Naive thymus-derived CD4-positive, alpha-beta T cell (primary cell): ENCODE measurements around the gene UBE2C. TPM values are rescaled to one million over a fixed set of nuclear protein-coding genes. Genes with fewer than 3 reads are reported as not detected.

Experiments
- ATAC-seq: fragments of 150-1000 bp; cut with Tn5 transposase; 2 replicates; pipeline ENCODE4 v1.10.0; 2021; ENCODE audit warnings: mild to moderate bottlenecking, moderate library complexity
- CTCF ChIA-PET: fragments of 350-600 bp; sonication (Branson Sonifier 250); formaldehyde crosslinking; loops from one replicate; lab custom pipeline; 2021; ENCODE audit warnings: antibody characterized with exemption; lab: Charles Lee
- POLR2A ChIA-PET: fragments of 350-600 bp; sonication (Branson Sonifier 250); formaldehyde crosslinking; loops from one replicate; lab custom pipeline; 2021; ENCODE audit warnings: antibody characterized with exemption, inconsistent platforms; lab: Charles Lee
- DNase-seq, 9 donors: peaks; one replicate each; pipeline versions ENCODE4 v3.0.0 to v3.0.0-alpha.2; 2020 to 2022; ENCODE audit warnings: mixed read lengths in 1 of 9
- H3K27ac ChIP-seq: one replicate; pipeline ENCODE4 v1.7.0; 2013; ENCODE audit warnings: mild to moderate bottlenecking, low read depth, low read length, moderate library complexity
- H3K27me3 ChIP-seq, 2 donors: one replicate each; pipeline ENCODE4 v1.7.0; 2013; ENCODE audit warnings: low read length in 2 of 2, mild to moderate bottlenecking in 2 of 2, moderate library complexity in 2 of 2; ENCODE audit not compliant: control insufficient read depth in 2 of 2, insufficient read depth in 2 of 2
- H3K36me3 ChIP-seq, 3 experiments: 1 replicate in 2 of 3; 2 replicates in 1 of 3; pipeline ENCODE4 v1.7.0; 2013; ENCODE audit warnings: low read length in 3 of 3, mild to moderate bottlenecking in 3 of 3, moderate library complexity in 1 of 3; ENCODE audit not compliant: insufficient read depth in 3 of 3, control insufficient read depth in 2 of 3
- H3K4me1 ChIP-seq, 2 donors: one replicate each; pipeline ENCODE4 v1.7.0; 2013; ENCODE audit warnings: low read length in 2 of 2, mild to moderate bottlenecking in 2 of 2, moderate library complexity in 1 of 2; ENCODE audit not compliant: control insufficient read depth in 2 of 2, insufficient read depth in 2 of 2
- H3K4me3 ChIP-seq: 2 replicates; pipeline ENCODE4 v1.7.0; 2013; ENCODE audit warnings: mild to moderate bottlenecking, low read length
- H3K9me3 ChIP-seq, 3 experiments: 1 replicate in 2 of 3; 2 replicates in 1 of 3; pipeline ENCODE4 v1.7.0; 2013; ENCODE audit warnings: low read length in 3 of 3; ENCODE audit not compliant: control insufficient read depth in 2 of 3
- H3K27ac Mint-ChIP-seq, 9 donors: one replicate each; pipeline ENCODE4 v1.8.0; 2020 to 2022; ENCODE audit warnings: mixed read lengths in 9 of 9, mild to moderate bottlenecking in 8 of 9, moderate library complexity in 5 of 9, inconsistent platforms in 2 of 9
- H3K27me3 Mint-ChIP-seq, 5 donors: one replicate each; pipeline ENCODE4 v1.8.0; 2021 to 2022; ENCODE audit warnings: mixed read lengths in 5 of 5, mild to moderate bottlenecking in 1 of 5
- H3K36me3 Mint-ChIP-seq, 5 donors: one replicate each; pipeline ENCODE4 v1.8.0; 2020 to 2022; ENCODE audit warnings: mixed read lengths in 5 of 5, mild to moderate bottlenecking in 3 of 5, inconsistent platforms in 1 of 5
- H3K4me1 Mint-ChIP-seq, 7 donors: one replicate each; pipeline ENCODE4 v1.8.0; 2020 to 2022; ENCODE audit warnings: mixed read lengths in 7 of 7, mild to moderate bottlenecking in 3 of 7, inconsistent platforms in 1 of 7
- H3K4me3 Mint-ChIP-seq, 10 donors: one replicate each; pipeline ENCODE4 v1.8.0; 2020 to 2022; ENCODE audit warnings: mild to moderate bottlenecking in 10 of 10, mixed read lengths in 10 of 10, moderate library complexity in 6 of 10, inconsistent platforms in 2 of 10
- H3K9me3 Mint-ChIP-seq, 11 donors: one replicate each; pipeline ENCODE4 v1.8.0; 2020 to 2022; ENCODE audit warnings: mixed read lengths in 11 of 11, mild to moderate bottlenecking in 4 of 11, inconsistent platforms in 1 of 11, moderate library complexity in 1 of 11
- intact Hi-C, 2 donors: fragments of 100-400 bp; cut with micrococcal nuclease; formaldehyde crosslinking; loops; one replicate each; pipeline ENCODE4 v1.15.1; 2023
- polyA plus RNA-seq, 2 donors: library from polyadenylated mRNA; unstranded; fragments of 300-500 nt; fragmentation: Illumina TruSeq; gene quantifications; one replicate each; pipeline ENCODE4 v1.2.3, GENCODE V29; 2021
- total RNA-seq, 6 experiments: library from RNA in 5 of 6; stranded (reverse) in 5 of 6; gene quantifications; 1 replicate in 5 of 6; 2 replicates in 1 of 6; pipeline ENCODE4 v1.2.3 and lab custom pipeline; 2021 to 2026

UBE2C gene
- total and polyA plus RNA-seq, 7 experiments from 2014 or later, result 0.50 to 129 (median 0.75) TPM; not detected in 3

DNA sequence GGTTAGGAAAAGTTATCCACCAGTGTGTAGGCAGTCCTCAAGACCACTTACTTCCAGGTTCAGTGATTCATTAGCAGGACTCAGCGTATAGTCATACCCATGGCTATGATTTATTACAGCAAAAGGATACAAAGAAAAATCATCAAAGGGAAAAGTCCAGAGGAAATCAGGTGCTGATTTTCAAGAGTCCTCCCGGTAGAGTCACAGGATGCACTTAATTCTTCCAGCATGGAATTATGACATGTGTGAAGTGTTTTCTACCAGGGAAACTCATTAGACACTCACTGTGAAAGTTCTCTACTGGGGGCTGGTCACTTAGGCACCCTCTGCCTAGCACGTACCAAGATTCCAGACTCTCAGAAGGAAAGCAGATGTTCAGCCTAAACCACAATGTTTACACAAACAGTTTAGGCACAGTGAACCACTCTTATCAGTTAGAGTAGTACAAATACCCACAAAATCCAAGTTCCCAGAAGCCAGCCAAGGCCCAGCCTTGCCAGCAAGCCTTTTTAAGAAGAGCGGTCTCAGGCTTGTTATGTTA, 31.0 kb upstream of the UBE2C start:
- H3K27me3 Mint-ChIP-seq, result peaks cover 0 to 4% (median 0%) of the 10 kb centered on the region in 5 donors
- Histone ChIP-seq H3K36me3 (no peaks in the 10 kb centered on the region), H3K4me3 (no peak overlapping the region), H3K27ac (no peak overlapping the region), H3K9me3 (no peaks in the 10 kb centered on the region), H3K4me1 (no peaks in the 10 kb centered on the region), H3K27me3 (no peaks in the 10 kb centered on the region)
- ChIA-PET CTCF (no interaction called here), POLR2A (no interaction called here)
- DNase-seq, result no peak
- H3K27ac Mint-ChIP-seq, result no peak overlapping the region
- no peaks in the 10 kb centered on the region for H3K36me3 Mint-ChIP-seq
- H3K4me3 Mint-ChIP-seq, result no peak overlapping the region
- H3K4me1 Mint-ChIP-seq, result peaks cover 0 to 41% (median 0%) of the 10 kb centered on the region in 7 donors
- ATAC-seq, result no peak
- no peaks in the 10 kb centered on the region for H3K9me3 Mint-ChIP-seq
- intact Hi-C loops, result no loop called here

DNA sequence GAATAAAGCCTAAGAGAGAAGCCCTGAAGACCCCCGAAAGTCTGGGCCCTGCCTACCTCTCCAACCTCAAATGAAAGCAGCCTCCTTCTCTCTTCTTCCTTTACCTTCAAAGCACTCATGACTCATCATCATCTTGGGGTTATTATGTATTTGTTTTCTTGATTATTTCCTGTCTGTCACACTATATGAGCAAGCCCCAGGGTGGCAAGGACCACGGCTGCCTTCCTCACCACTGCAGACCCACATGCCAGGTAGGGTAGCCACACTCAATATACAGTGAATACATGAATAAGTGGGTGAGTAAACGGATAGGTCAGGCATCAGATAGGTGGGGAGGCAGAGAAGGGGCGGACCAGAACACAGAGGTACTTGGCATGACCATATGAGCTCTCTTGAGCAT, 29.6 kb upstream of the UBE2C start:
- ChIA-PET CTCF (interaction anchor here (1.3 kb wide), 1 partner anchor 16 kb away, joined by 6 read pairs; no protein-coding TSS in a partner anchor), POLR2A (interaction anchor here (1.1 kb wide), 1 partner anchor 420 kb away, joined by 3 read pairs; the partner anchor contains the start of gene SYS1)
- peaks cover 0 to 4% (median 0%) of the 10 kb centered on the region in 5 donors for H3K27me3 Mint-ChIP-seq
- H3K4me3 ChIP-seq, result no peak overlapping the region
- no peak overlapping the region for H3K27ac ChIP-seq
- H3K27ac Mint-ChIP-seq, result peak overlapping the region in 2 of 9 donors; percentile 3 to 50
- H3K36me3 ChIP-seq, result no peaks in the 10 kb centered on the region
- H3K4me1 ChIP-seq, result no peaks in the 10 kb centered on the region
- no peaks in the 10 kb centered on the region for H3K9me3 Mint-ChIP-seq
- no peaks in the 10 kb centered on the region for H3K27me3 ChIP-seq
- H3K4me1 Mint-ChIP-seq, result peaks cover 0 to 41% (median 0%) of the 10 kb centered on the region in 7 donors
- DNase-seq (no peak), ATAC-seq (no peak)
- H3K4me3 Mint-ChIP-seq, result peak overlapping the region in 1 of 10 donors; percentile 42
- intact Hi-C loops, result no loop called here
- no peaks in the 10 kb centered on the region for H3K36me3 Mint-ChIP-seq
- H3K9me3 ChIP-seq, result no peaks in the 10 kb centered on the region

DNA sequence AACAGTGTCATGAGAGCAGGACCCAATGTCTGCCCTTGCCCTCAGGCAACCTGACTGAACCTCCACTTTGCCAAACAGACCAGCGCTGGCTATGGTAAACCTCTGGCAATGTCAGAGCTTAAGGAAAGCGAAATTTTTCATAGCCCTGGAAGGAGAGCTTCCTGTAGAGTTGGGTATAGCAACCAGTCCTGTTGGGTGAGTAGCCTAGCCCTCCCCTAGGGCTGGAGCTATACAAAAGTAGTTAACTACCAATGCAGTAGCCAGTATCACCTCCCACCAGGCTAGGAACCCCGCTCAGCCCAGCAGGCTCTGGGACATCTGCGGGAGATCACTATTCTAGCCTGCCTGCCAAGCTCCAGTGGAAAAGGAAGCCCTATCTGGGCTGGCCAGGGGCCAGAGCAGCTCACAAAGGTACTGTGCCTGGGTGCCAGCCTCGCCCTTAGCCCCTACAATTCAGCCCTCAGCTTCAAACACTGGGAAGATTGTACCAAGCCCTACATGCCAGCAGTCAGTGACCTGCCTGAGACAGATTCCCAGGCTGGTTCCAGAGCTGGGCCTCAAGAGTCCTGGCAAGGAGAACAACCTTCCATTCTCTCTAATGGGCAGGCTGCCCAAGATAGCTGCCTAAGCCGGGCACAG, 28.7 kb upstream of the UBE2C start:
- CTCF ChIA-PET, result interaction anchor here (0.6 to 1.3 kb wide), 3 partner anchors 15 to 458 kb away, joined by 3 to 6 read pairs (median 4); no protein-coding TSS in a partner anchor
- no peak overlapping the region for H3K27ac Mint-ChIP-seq
- Histone ChIP-seq H3K36me3 (no peaks in the 10 kb centered on the region), H3K27ac (no peak overlapping the region), H3K9me3 (no peaks in the 10 kb centered on the region), H3K27me3 (no peaks in the 10 kb centered on the region), H3K4me1 (no peaks in the 10 kb centered on the region), H3K4me3 (no peak overlapping the region)
- POLR2A ChIA-PET, result interaction anchor here (1.1 kb wide), 1 partner anchor 421 kb away, joined by 3 read pairs; the partner anchor contains the start of gene SYS1
- peaks cover 0 to 40% (median 0%) of the 10 kb centered on the region in 7 donors for H3K4me1 Mint-ChIP-seq
- DNase-seq (no peak), ATAC-seq (no peak)
- no peak overlapping the region for H3K4me3 Mint-ChIP-seq
- no peaks in the 10 kb centered on the region for H3K9me3 Mint-ChIP-seq
- no peaks in the 10 kb centered on the region for H3K36me3 Mint-ChIP-seq
- peaks cover 0 to 4% (median 0%) of the 10 kb centered on the region in 5 donors for H3K27me3 Mint-ChIP-seq
- intact Hi-C loops, result no loop called here

DNA sequence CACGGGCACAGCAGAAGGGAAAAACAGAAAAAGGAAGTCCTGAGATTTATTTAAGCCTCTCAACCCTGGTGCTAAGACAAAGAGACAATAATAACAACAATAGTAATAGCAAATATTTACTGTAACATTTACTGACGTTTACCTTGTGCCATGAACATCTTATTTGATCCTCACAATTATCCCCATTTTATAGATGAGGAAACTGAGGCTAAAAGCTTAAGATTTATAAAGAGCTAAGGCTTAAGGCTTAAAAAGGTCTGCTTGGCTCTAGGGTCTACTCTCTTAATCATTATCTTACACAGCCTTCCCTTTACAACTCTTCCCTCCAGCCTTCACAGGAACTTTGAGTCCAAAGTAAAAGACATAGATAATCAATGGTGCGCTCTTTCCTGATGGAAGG, 24.1 kb upstream of the UBE2C start:
- DNase-seq (no peak), ATAC-seq (no peak)
- intact Hi-C loops, result no loop called here
- ChIA-PET POLR2A (no interaction called here), CTCF (interaction anchor here (0.8 kb wide), 1 partner anchor 175 kb away, joined by 3 read pairs; no protein-coding TSS in a partner anchor)
- Mint-ChIP-seq H3K36me3 (peaks cover 0 to 3% (median 0%) of the 10 kb centered on the region in 5 donors), H3K9me3 (peaks cover 0 to 1% (median 0%) of the 10 kb centered on the region in 11 donors), H3K27me3 (peaks cover 0 to 5% (median 0%) of the 10 kb centered on the region in 5 donors), H3K4me3 (no peak overlapping the region), H3K4me1 (peaks cover 11 to 25% (median 16%) of the 10 kb centered on the region in 7 donors), H3K27ac (peak overlapping the region in 1 of 9 donors; percentile 10)
- Histone ChIP-seq H3K27me3 (no peaks in the 10 kb centered on the region), H3K27ac (no peak overlapping the region), H3K36me3 (peaks cover 0 to 5% (median 0%) of the 10 kb centered on the region in 3 experiments), H3K9me3 (no peaks in the 10 kb centered on the region), H3K4me3 (no peak overlapping the region), H3K4me1 (peaks cover 5 to 10% of the 10 kb centered on the region in 2 donors)

DNA sequence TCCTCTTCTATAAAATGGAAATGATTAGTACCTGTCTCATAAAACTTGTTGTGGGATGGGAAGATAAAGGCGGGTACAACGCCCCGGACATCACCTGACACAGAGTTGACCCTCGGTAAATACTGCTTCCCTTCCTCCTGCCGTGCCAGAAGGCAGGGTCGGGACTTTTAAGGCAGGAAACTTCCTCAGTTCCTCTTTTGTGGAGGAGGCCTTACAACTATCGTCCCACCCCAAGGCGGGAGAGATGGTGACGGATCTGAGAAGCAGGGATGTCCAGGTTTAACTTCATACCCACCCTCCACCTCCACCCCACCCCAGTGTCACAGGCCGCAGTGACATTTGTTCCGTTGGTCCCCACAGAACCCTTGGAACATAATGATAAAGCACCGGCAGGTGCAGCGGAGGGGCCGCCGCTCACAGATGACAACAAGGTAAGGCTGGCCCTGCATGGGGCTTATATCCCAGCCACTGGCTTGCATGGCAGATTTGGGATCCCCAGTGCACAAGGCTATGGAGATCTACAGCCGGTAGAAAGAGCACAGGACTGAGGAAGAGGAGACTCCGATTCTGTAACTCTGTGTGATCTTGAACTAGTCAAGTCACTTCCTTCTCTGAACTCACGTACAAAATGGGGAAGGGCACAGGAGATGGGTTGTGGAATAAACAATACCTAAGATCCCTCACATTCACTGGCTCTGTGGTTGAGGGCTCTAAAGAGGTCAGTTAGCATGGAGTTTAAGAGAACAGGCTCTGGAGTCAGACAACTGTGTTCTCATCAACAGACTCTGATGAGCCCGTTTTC, 19.9 kb upstream of the UBE2C start:
- Mint-ChIP-seq H3K36me3 (peaks cover 4 to 29% (median 15%) of the 10 kb centered on the region in 5 donors), H3K27me3 (peaks cover 0 to 5% (median 0%) of the 10 kb centered on the region in 5 donors), H3K27ac (peak overlapping the region; percentile 87 to 99 (median 93)), H3K4me1 (peaks cover 13 to 28% (median 20%) of the 10 kb centered on the region in 7 donors), H3K4me3 (peak overlapping the region; percentile 85 to 99 (median 92)), H3K9me3 (peaks cover 0 to 1% (median 0%) of the 10 kb centered on the region in 11 donors)
- CTCF ChIA-PET, result interaction anchor here (0.8 kb wide), 1 partner anchor 8 kb away, joined by 4 read pairs; no protein-coding TSS in a partner anchor
- H3K9me3 ChIP-seq, result no peaks in the 10 kb centered on the region
- peak in 2 of 9 donors; percentile 9 to 25 for DNase-seq
- H3K4me3 ChIP-seq, result peak overlapping the region; percentile 70
- POLR2A ChIA-PET, result interaction anchor here (1.2 kb wide), 2 partner anchors 66 to 143 kb away, joined by 3 to 6 read pairs; no protein-coding TSS in a partner anchor
- no peaks in the 10 kb centered on the region for H3K27me3 ChIP-seq
- peaks cover 5 to 10% of the 10 kb centered on the region in 2 donors for H3K4me1 ChIP-seq
- intact Hi-C loops, result loop anchor here (5.0 to 10.0 kb wide), 6 partner anchors 142 to 895 kb away; partner anchors contain the start of genes PCIF1 (in 1 of the 2), SYS1 (in 1 of the 2), TP53RK (in 1 of the 2) and ZNF335 (in 1 of the 2)
- peak overlapping the region; percentile 96 for H3K27ac ChIP-seq
- peak; percentile 39 for ATAC-seq
- H3K36me3 ChIP-seq, result peaks cover 7 to 32% (median 19%) of the 10 kb centered on the region in 3 experiments
